ENCODE measurements around the gene C9.

- TF ChIP-seq REST (IDR thresholded peaks at IDR 0.05) (no peak), YY1 (IDR thresholded peaks at IDR 0.05) (no peak), CTCF (IDR thresholded peaks at IDR 0.05; ENCODE audit: low read depth, low read length, missing input control) (no peak), JUND (IDR thresholded peaks at IDR 0.05) (no peak), MAX (IDR thresholded peaks at IDR 0.05) (no peak), TAF1 (conservative IDR thresholded peaks at IDR 0.05) (peak; percentile 38)
These were observed 3.0 kb downstream of the C9 start for GRCh38 chr5:39361306-39361705.

Measured in liver (tissue), 3 donors.